Activated T-helper 2 cell treated with anti-CD3 and anti-CD28 coated beads, Interferon-gamma antibody, Interleukin-2, Interleukin-4, amounts not matched to agents 10 μg/mL and 5 μg/mL and 100 μg/mL, durations not matched to agents 14 hours and 24 hours and 36 hours (primary cell): ENCODE data around the gene KRCC1. TPM values are rescaled to one million over a fixed set of nuclear protein-coding genes. Genes with fewer than 3 reads are reported as not detected.
"Not testable (repeated sequence)": the region's sequence is repeated elsewhere in the genome, so short reads cannot be mapped to it uniquely, and the experiment has no call there.

Experiments used
- DNase-seq: peaks from one replicate; pipeline ENCODE4 v3.0.0; 2021; ENCODE audit warnings: low spot score
- H3K27ac Mint-ChIP-seq: one replicate; pipeline ENCODE4 v1.8.0; 2021; ENCODE audit warnings: mixed read lengths
- H3K27me3 Mint-ChIP-seq: one replicate; pipeline ENCODE4 v1.8.0; 2021; ENCODE audit warnings: low read depth, mixed read lengths
- H3K36me3 Mint-ChIP-seq: one replicate; pipeline ENCODE4 v1.8.0; 2021; ENCODE audit warnings: low read depth, mixed read lengths
- H3K4me1 Mint-ChIP-seq: one replicate; pipeline ENCODE4 v1.8.0; 2021; ENCODE audit warnings: low read depth, mixed read lengths
- H3K4me3 Mint-ChIP-seq: one replicate; pipeline ENCODE4 v1.8.0; 2021; ENCODE audit warnings: low read depth, mild to moderate bottlenecking, moderate library complexity, mixed read lengths
- H3K9me3 Mint-ChIP-seq: one replicate; pipeline ENCODE4 v1.8.0; 2021; ENCODE audit warnings: mixed read lengths
- intact Hi-C: fragments of 100-400 bp; cut with micrococcal nuclease; formaldehyde crosslinking; loops from one replicate; pipeline ENCODE4 v1.15.1; 2023
- total RNA-seq: library from RNA; stranded (reverse); gene quantifications from 2 replicates; pipeline ENCODE4 v1.2.3, GENCODE V29; 2022

KRCC1 gene
- total RNA-seq, 1 donor from 2014 or later: 18.7 TPM

- H3K27me3 Mint-ChIP-seq: no peaks in the 10 kb centered on the region
- peaks cover 12% of the 10 kb centered on the region for H3K4me1 Mint-ChIP-seq
- H3K9me3 Mint-ChIP-seq: no peaks in the 10 kb centered on the region
- DNase-seq: no peak
- H3K36me3 Mint-ChIP-seq: peaks cover 39% of the 10 kb centered on the region
- intact Hi-C loops: no loop called here
- no peak overlapping the region for H3K4me3 Mint-ChIP-seq
- no peak overlapping the region for H3K27ac Mint-ChIP-seq
These were observed 31.1 kb downstream of the KRCC1 start for GRCh38 chr2:88024509-88024908.

GRCh38 chr2:88022669-88022921, 33.0 kb downstream of the KRCC1 start:
- Mint-ChIP-seq H3K4me3 (no peak overlapping the region), H3K9me3 (peaks cover 5% of the 10 kb centered on the region), H3K4me1 (peaks cover 3% of the 10 kb centered on the region), H3K36me3 (peaks cover 22% of the 10 kb centered on the region), H3K27me3 (no peaks in the 10 kb centered on the region), H3K27ac (no peak overlapping the region)
- no peak for DNase-seq
- intact Hi-C loops: no loop called here

GRCh38 chr2:88019985-88020384, 35.6 kb downstream of the KRCC1 start:
- Mint-ChIP-seq H3K27me3 (no peaks in the 10 kb centered on the region), H3K4me1 (peaks cover 11% of the 10 kb centered on the region), H3K36me3 (no peaks in the 10 kb centered on the region), H3K4me3 (no peak overlapping the region), H3K9me3 (peaks cover 5% of the 10 kb centered on the region), H3K27ac (no peak overlapping the region)
- no peak for DNase-seq
- intact Hi-C loops: no loop called here

- H3K36me3 Mint-ChIP-seq: no peaks in the 10 kb centered on the region
- intact Hi-C loops: no loop called here
- no peaks in the 10 kb centered on the region for H3K27me3 Mint-ChIP-seq
- H3K9me3 Mint-ChIP-seq: peaks cover 5% of the 10 kb centered on the region
- no peak overlapping the region for H3K27ac Mint-ChIP-seq
- no peak for DNase-seq
- H3K4me1 Mint-ChIP-seq: peaks cover 14% of the 10 kb centered on the region
- no peak overlapping the region for H3K4me3 Mint-ChIP-seq
These were observed 36.7 kb downstream of the KRCC1 start for GRCh38 chr2:88018909-88019308.

- Mint-ChIP-seq H3K4me1 (peaks cover 14% of the 10 kb centered on the region), H3K4me3 (peak overlapping the region; percentile 94)
- H3K36me3 Mint-ChIP-seq, DNase-seq, H3K27me3 Mint-ChIP-seq, H3K27ac Mint-ChIP-seq, intact Hi-C loops, H3K9me3 Mint-ChIP-seq: not testable (repeated sequence)
These were observed 37.3 kb downstream of the KRCC1 start for GRCh38 chr2:88018077-88018805.

- H3K4me1 Mint-ChIP-seq: peaks cover 14% of the 10 kb centered on the region
- H3K27ac Mint-ChIP-seq: peak overlapping the region; percentile 98
- not testable (repeated sequence) for H3K9me3 Mint-ChIP-seq, H3K27me3 Mint-ChIP-seq, DNase-seq, H3K36me3 Mint-ChIP-seq
- peak overlapping the region; percentile 94 for H3K4me3 Mint-ChIP-seq
- intact Hi-C loops: loop anchor here (1.0 kb wide), 1 partner anchor 20 kb away; no protein-coding TSS in a partner anchor
These were observed 37.9 kb downstream of the KRCC1 start for GRCh38 chr2:88017780-88018038.

- no peak for DNase-seq
- Mint-ChIP-seq H3K9me3 (peaks cover 5% of the 10 kb centered on the region), H3K27ac (peak overlapping the region; percentile 98), H3K36me3 (no peaks in the 10 kb centered on the region), H3K4me1 (peaks cover 14% of the 10 kb centered on the region), H3K4me3 (peak overlapping the region; percentile 94), H3K27me3 (no peaks in the 10 kb centered on the region)
- intact Hi-C loops: loop anchor here (1.0 kb wide), 2 partner anchors 20 to 38 kb away; partner anchors contain the start of gene KRCC1
These were observed 38.4 kb downstream of the KRCC1 start for GRCh38 chr2:88016960-88017779.

GRCh38 chr2:88016086-88016959, 39.3 kb downstream of the KRCC1 start, which contains the start of gene RNU2-63P:
Gene RNU2-63P (minus strand): TSS chr2:88016547.
- DNase-seq: peak; percentile 74
- H3K4me1 Mint-ChIP-seq: peaks cover 14% of the 10 kb centered on the region
- H3K9me3 Mint-ChIP-seq: peaks cover 5% of the 10 kb centered on the region
- peak within 1 kb of the TSS; percentile 98 for H3K27ac Mint-ChIP-seq
- intact Hi-C loops: loop anchor here (1.0 kb wide), 1 partner anchor 39 kb away; the partner anchor contains the start of gene KRCC1
- no peaks in the 10 kb centered on the region for H3K27me3 Mint-ChIP-seq
- H3K36me3 Mint-ChIP-seq: no peaks in the 10 kb centered on the region
- peak within 1 kb of the TSS; percentile 94 for H3K4me3 Mint-ChIP-seq

GRCh38 chr2:88011011-88011410, 44.6 kb downstream of the KRCC1 start:
- Mint-ChIP-seq H3K27ac (no peak overlapping the region), H3K27me3 (no peaks in the 10 kb centered on the region), H3K4me3 (no peak overlapping the region), H3K4me1 (peaks cover 9% of the 10 kb centered on the region), H3K36me3 (no peaks in the 10 kb centered on the region), H3K9me3 (no peaks in the 10 kb centered on the region)
- intact Hi-C loops: no loop called here
- no peak for DNase-seq

GRCh38 chr2:88010136-88010535, 45.4 kb downstream of the KRCC1 start:
- H3K4me1 Mint-ChIP-seq: peaks cover 8% of the 10 kb centered on the region
- H3K9me3 Mint-ChIP-seq: no peaks in the 10 kb centered on the region
- intact Hi-C loops: no loop called here
- H3K27ac Mint-ChIP-seq: no peak overlapping the region
- H3K27me3 Mint-ChIP-seq: no peaks in the 10 kb centered on the region
- no peak for DNase-seq
- H3K4me3 Mint-ChIP-seq: no peak overlapping the region
- no peaks in the 10 kb centered on the region for H3K36me3 Mint-ChIP-seq

GRCh38 chr2:88006912-88007439, 48.6 kb downstream of the KRCC1 start:
- Mint-ChIP-seq H3K27ac (no peak overlapping the region), H3K36me3 (no peaks in the 10 kb centered on the region), H3K4me3 (no peak overlapping the region), H3K9me3 (no peaks in the 10 kb centered on the region), H3K4me1 (peaks cover 7% of the 10 kb centered on the region), H3K27me3 (no peaks in the 10 kb centered on the region)
- intact Hi-C loops: no loop called here
- no peak for DNase-seq

- H3K9me3 Mint-ChIP-seq: no peaks in the 10 kb centered on the region
- H3K36me3 Mint-ChIP-seq: no peaks in the 10 kb centered on the region
- H3K4me3 Mint-ChIP-seq: no peak overlapping the region
- intact Hi-C loops: no loop called here
- peaks cover 13% of the 10 kb centered on the region for H3K4me1 Mint-ChIP-seq
- no peak for DNase-seq
- no peak overlapping the region for H3K27ac Mint-ChIP-seq
- H3K27me3 Mint-ChIP-seq: no peaks in the 10 kb centered on the region
These were observed 49.8 kb downstream of the KRCC1 start for GRCh38 chr2:88005776-88006175.
